ENCODE measurements around the gene TESK2.

Gene TESK2

GRCh38 chr1:45411510-45411899, 79.5 kb downstream of the TESK2 start:
- no peak for DNase-seq (ENCODE audit: low spot score)
- TF ChIP-seq CTCF (IDR thresholded peaks at IDR 0.05; ENCODE audit: extremely low read depth, missing control alignments), result no peak

GRCh38 chr1:45410850-45411509, 80.0 kb downstream of the TESK2 start:
- no peak for DNase-seq (ENCODE audit: low spot score)

DNA sequence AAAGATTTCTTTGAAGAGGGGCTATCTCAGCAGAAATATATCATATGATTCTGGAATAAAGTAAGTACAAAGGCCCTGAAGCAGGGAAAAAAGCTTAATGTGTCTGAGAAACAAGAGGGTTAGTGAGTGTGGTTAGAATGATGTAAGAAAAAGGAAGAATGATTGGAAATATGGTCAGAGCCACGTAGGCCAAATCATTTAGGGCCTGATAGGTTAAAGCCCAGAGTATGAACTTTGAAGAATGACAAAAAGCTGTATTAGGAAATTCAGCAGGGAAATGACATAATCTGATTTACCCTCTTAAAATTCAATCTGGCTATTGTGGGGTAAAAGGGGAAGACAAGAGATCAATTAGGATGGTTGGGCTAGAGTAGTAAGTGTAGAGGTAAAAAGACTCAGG, 81.7 kb downstream of the TESK2 start:
- no peak for TF ChIP-seq CTCF (IDR thresholded peaks at IDR 0.05; ENCODE audit: extremely low read depth, missing control alignments)
- DNase-seq (ENCODE audit: low spot score), result no peak

More at GRCh38 chr1:45410850-45411509, 80.0 kb downstream of the TESK2 start:
- no peak for TF ChIP-seq CTCF (IDR thresholded peaks at IDR 0.05; ENCODE audit: extremely low read depth, missing control alignments)

GRCh38 chr1:45407629-45408287, 83.2 kb downstream of the TESK2 start:
- no peak for DNase-seq (ENCODE audit: low spot score)
- no peak for TF ChIP-seq CTCF (IDR thresholded peaks at IDR 0.05; ENCODE audit: extremely low read depth, missing control alignments)

- no peak for TF ChIP-seq CTCF (IDR thresholded peaks at IDR 0.05; ENCODE audit: extremely low read depth, missing control alignments)
- DNase-seq (ENCODE audit: low spot score), result no peak
These were observed 85.3 kb downstream of the TESK2 start for GRCh38 chr1:45405636-45406035.

DNA sequence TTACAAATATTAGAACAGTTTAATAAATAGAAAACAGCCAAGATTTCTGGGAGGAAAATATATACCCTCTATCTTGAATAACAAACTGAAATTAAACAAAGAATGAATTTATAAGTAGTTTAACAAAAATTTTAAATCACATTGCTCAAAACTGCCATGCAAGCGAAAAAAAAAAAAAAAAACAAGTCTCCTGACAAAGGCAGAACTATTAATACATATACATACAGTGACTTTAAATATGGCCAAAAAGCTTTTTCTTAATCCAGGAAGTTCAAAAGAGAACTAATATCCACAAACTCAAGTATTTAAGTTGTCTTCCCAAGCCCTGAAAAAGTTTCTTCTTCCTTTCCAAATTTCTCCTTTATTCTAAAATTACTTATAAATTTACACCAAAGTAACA, 87.2 kb downstream of the TESK2 start:
- TF ChIP-seq CTCF (IDR thresholded peaks at IDR 0.05; ENCODE audit: extremely low read depth, missing control alignments), result no peak
- no peak for DNase-seq (ENCODE audit: low spot score)

- DNase-seq (ENCODE audit: low spot score), result no peak
These were observed 87.7 kb downstream of the TESK2 start for GRCh38 chr1:45403298-45403697.

More at GRCh38 chr1:45403298-45403697, 87.7 kb downstream of the TESK2 start:
- no peak for TF ChIP-seq CTCF (IDR thresholded peaks at IDR 0.05; ENCODE audit: extremely low read depth, missing control alignments)
